Panc1 (cell line): ENCODE data around the gene LRRC25. TPM values are rescaled to one million over a fixed set of nuclear protein-coding genes. Genes with fewer than 3 reads are reported as not detected.

Experiments
- ATAC-seq: fragments of 200-7000 bp; cut with Tn5 transposase; 2 replicates; pipeline ENCODE4 v1.9.1; 2020; ENCODE audit warnings: mild to moderate bottlenecking, moderate library complexity
- BruUV-seq: library from RNA; stranded (reverse); fragments of 400-500 nt; replicated peaks from 2 replicates; lab custom pipeline; 2021; lab: Mats Ljungman, UMichigan
- CTCF ChIA-PET: fragments of 300-600 bp; sonication (Branson Sonifier 250); formaldehyde crosslinking; loops from one replicate; lab custom pipeline; 2022; ENCODE audit warnings: antibody characterized with exemption; lab: Charles Lee
- POLR2A ChIA-PET: fragments of 300-600 bp; sonication (Branson Sonifier 250); formaldehyde crosslinking; loops from one replicate; lab custom pipeline; 2022; ENCODE audit warnings: antibody characterized with exemption; lab: Charles Lee
- DNase-seq: peaks from one replicate; pipeline ENCODE4 v3.0.0-alpha.2; 2010; ENCODE audit warnings: low read depth, low spot score
- H3K27ac ChIP-seq: 2 replicates; pipeline ENCODE4 v1.5.1; 2011; ENCODE audit warnings: mild to moderate bottlenecking, low read length, inconsistent platforms
- H3K27me3 ChIP-seq: fragments of 200-500 bp; sonication (Bioruptor generic); 2 replicates; pipeline ENCODE4 v1.6.0; 2014; ENCODE audit warnings: low read length, inconsistent platforms; ENCODE audit not compliant: control insufficient read depth, insufficient read depth
- H3K36me3 ChIP-seq: fragments of 200-500 bp; sonication (Bioruptor generic); 2 replicates; pipeline ENCODE4 v1.5.1; 2014; ENCODE audit warnings: inconsistent platforms, mild to moderate bottlenecking, low read length, moderate library complexity; ENCODE audit not compliant: control insufficient read depth, insufficient read depth
- H3K4me1 ChIP-seq: 2 replicates; pipeline ENCODE4 v1.5.1; 2011; ENCODE audit warnings: inconsistent platforms, mild to moderate bottlenecking, low read length, moderate library complexity; ENCODE audit not compliant: control insufficient read depth, insufficient read depth
- H3K4me3 ChIP-seq, 2 experiments: 2 replicates each; pipeline ENCODE4 v1.5.1; 2011 to 2012; ENCODE audit warnings: low read depth in 2 of 2, low read length in 2 of 2, mild to moderate bottlenecking in 2 of 2, inconsistent platforms in 1 of 2, moderate library complexity in 1 of 2
- H3K9me3 ChIP-seq: fragments of 200-500 bp; sonication (Bioruptor generic); 2 replicates; pipeline ENCODE4 v1.5.1; 2014; ENCODE audit warnings: low read depth, mild to moderate bottlenecking, inconsistent platforms, low read length, moderate library complexity; ENCODE audit not compliant: control insufficient read depth, insufficient read depth
- POLR2AphosphoS5 ChIP-seq: IDR thresholded peaks from 2 replicates; pipeline ENCODE4 v1.6.1; 2012; ENCODE audit warnings: mild to moderate bottlenecking, low read depth, low read length, moderate library complexity
- SIN3A ChIP-seq: IDR thresholded peaks from 2 replicates; pipeline ENCODE4 v1.6.1; 2012; ENCODE audit warnings: low read depth, mild to moderate bottlenecking, low read length, moderate library complexity, borderline replicate concordance; ENCODE audit not compliant: insufficient read depth
- TCF7L2 ChIP-seq: IDR thresholded peaks from 2 replicates; pipeline ENCODE4 v1.6.1; 2011; ENCODE audit warnings: mild to moderate bottlenecking, low read depth, low read length, inconsistent platforms
- in situ Hi-C: cut with HindIII; loops from 2 replicates; pipeline ENCODE4 v1.10.0; 2016; ENCODE audit warnings: low sequenced_read_pairs, low pct_unique_long_range_greater_than_20kb
- intact Hi-C: fragments of 100-400 bp; cut with micrococcal nuclease; formaldehyde crosslinking; loops from one replicate; pipeline ENCODE4 v1.10.0; 2022; ENCODE audit not compliant: unreplicated experiment
- total RNA-seq: library from RNA; stranded (reverse); gene quantifications from one replicate; pipeline ENCODE4 v1.2.1, GENCODE V29; 2021; ENCODE audit not compliant: unreplicated experiment
- TF ChIP-seq, protein P1 (sequence below): fragments of 450-650 bp; IDR thresholded peaks from 2 replicates; pipeline ENCODE4 v1.5.1; 2017; ENCODE audit warnings: mild to moderate bottlenecking
- TF ChIP-seq, protein P2 (sequence below), 2 experiments: IDR thresholded peaks; 2 replicates each; pipeline ENCODE4 v1.6.1; 2011 to 2012; ENCODE audit warnings: low read depth in 2 of 2, control low read depth in 1 of 2, low read length in 1 of 2, mild to moderate bottlenecking in 1 of 2, moderate library complexity in 1 of 2; ENCODE audit not compliant: insufficient read depth in 1 of 2

The LRRC25 gene
- total RNA-seq, 1 experiment from 2014 or later, result 0.15 TPM

DNA sequence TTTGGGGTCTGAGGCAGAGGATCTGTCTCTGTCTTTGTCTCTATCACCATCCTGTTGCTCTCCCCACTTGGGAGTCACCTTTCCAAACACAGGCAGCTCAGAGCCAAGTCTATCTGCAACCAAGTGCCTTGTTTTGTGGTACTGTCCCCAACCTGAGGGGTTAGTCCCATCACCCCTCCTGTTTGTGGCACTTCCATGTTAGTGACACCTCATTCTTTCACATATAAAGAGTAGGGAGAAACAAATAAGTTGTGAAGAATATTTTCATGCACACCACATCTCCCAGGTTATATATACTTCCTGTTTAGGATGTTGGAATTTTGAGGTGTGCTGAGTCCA lies 7.7 kb downstream of the LRRC25 start:
- H3K27me3 ChIP-seq, result no peaks in the 10 kb centered on the region
- peak overlapping the region; percentile 82 for H3K27ac ChIP-seq
- TF ChIP-seq, protein P1, sequence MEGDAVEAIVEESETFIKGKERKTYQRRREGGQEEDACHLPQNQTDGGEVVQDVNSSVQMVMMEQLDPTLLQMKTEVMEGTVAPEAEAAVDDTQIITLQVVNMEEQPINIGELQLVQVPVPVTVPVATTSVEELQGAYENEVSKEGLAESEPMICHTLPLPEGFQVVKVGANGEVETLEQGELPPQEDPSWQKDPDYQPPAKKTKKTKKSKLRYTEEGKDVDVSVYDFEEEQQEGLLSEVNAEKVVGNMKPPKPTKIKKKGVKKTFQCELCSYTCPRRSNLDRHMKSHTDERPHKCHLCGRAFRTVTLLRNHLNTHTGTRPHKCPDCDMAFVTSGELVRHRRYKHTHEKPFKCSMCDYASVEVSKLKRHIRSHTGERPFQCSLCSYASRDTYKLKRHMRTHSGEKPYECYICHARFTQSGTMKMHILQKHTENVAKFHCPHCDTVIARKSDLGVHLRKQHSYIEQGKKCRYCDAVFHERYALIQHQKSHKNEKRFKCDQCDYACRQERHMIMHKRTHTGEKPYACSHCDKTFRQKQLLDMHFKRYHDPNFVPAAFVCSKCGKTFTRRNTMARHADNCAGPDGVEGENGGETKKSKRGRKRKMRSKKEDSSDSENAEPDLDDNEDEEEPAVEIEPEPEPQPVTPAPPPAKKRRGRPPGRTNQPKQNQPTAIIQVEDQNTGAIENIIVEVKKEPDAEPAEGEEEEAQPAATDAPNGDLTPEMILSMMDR, result no peak
- no peak for TF ChIP-seq TCF7L2
- TF ChIP-seq, protein P2, sequence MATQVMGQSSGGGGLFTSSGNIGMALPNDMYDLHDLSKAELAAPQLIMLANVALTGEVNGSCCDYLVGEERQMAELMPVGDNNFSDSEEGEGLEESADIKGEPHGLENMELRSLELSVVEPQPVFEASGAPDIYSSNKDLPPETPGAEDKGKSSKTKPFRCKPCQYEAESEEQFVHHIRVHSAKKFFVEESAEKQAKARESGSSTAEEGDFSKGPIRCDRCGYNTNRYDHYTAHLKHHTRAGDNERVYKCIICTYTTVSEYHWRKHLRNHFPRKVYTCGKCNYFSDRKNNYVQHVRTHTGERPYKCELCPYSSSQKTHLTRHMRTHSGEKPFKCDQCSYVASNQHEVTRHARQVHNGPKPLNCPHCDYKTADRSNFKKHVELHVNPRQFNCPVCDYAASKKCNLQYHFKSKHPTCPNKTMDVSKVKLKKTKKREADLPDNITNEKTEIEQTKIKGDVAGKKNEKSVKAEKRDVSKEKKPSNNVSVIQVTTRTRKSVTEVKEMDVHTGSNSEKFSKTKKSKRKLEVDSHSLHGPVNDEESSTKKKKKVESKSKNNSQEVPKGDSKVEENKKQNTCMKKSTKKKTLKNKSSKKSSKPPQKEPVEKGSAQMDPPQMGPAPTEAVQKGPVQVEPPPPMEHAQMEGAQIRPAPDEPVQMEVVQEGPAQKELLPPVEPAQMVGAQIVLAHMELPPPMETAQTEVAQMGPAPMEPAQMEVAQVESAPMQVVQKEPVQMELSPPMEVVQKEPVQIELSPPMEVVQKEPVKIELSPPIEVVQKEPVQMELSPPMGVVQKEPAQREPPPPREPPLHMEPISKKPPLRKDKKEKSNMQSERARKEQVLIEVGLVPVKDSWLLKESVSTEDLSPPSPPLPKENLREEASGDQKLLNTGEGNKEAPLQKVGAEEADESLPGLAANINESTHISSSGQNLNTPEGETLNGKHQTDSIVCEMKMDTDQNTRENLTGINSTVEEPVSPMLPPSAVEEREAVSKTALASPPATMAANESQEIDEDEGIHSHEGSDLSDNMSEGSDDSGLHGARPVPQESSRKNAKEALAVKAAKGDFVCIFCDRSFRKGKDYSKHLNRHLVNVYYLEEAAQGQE (IDR thresholded peaks at IDR 0.05; ENCODE audit: insufficient read depth in 1 of 2, low read depth in 2 of 2, low read length in 1 of 2), result no peak
- no peak for TF ChIP-seq POLR2AphosphoS5
- no peak for TF ChIP-seq SIN3A
- peak overlapping the region; percentile 72 to 96 for H3K4me3 ChIP-seq
- ChIA-PET POLR2A (no interaction called here), CTCF (interaction anchor here (0.9 kb wide), 1 partner anchor 37 kb away, joined by 4 read pairs; no protein-coding TSS in a partner anchor)
- in situ Hi-C loops, result no loop called here
- no peak for ATAC-seq
- H3K36me3 ChIP-seq, result peaks cover 3% of the 10 kb centered on the region; the same call in 1 of the 2 replicates
- H3K9me3 ChIP-seq, result no peaks in the 10 kb centered on the region
- intact Hi-C loops, result loop anchor here (10.0 kb wide), 1 partner anchor 1085 kb away; the partner anchor contains the start of genes ABHD8, DDA1 and MRPL34
- no TSS peak for BruUV-seq
- no peak for DNase-seq
- peaks cover 11% of the 10 kb centered on the region for H3K4me1 ChIP-seq

DNA sequence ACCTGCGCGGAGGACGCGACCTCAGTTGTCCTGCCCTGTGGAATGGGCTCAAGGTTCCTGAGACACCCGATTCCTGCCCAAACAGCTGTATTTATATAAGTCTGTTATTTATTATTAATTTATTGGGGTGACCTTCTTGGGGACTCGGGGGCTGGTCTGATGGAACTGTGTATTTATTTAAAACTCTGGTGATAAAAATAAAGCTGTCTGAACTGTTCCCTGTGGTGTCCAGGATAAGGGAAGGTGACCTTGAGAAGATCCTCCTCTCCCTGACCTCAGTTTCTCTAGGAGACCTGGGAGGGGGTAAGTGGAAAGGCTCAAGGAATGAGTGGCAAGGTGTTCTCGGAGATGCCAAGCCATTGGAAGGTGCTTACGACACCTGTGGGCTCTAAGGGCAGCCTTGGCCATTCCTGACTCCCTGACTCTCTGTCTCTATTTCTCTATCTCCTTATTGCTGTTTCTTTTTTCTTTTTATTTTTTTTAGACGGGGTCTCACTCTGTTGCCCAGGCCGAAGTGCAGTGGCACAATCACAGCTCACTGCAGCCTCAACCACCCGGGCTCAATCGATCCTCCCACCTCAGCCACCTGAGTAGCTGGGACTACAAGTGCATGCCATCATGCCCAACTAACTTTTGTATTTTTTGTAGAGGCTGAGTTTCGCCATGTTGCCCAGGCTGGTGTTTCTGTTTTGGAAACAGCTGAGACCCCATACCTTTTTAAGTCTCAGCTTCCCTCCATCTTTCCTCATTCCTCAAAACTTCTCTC lies 8.3 kb downstream of the LRRC25 start:
- CTCF ChIA-PET, result interaction anchor here (0.8 to 0.9 kb wide), 2 partner anchors 27 to 36 kb away, joined by 3 to 4 read pairs; no protein-coding TSS in a partner anchor
- Histone ChIP-seq H3K36me3 (peaks cover 3% of the 10 kb centered on the region; the same call in 1 of the 2 replicates), H3K9me3 (no peaks in the 10 kb centered on the region), H3K4me1 (peaks cover 11% of the 10 kb centered on the region), H3K4me3 (peak overlapping the region; percentile 72 to 96), H3K27ac (peak overlapping the region; percentile 82), H3K27me3 (no peaks in the 10 kb centered on the region)
- POLR2A ChIA-PET, result no interaction called here
- in situ Hi-C loops (no loop called here), intact Hi-C loops (no loop called here)
- TF ChIP-seq, protein P2 (IDR thresholded peaks at IDR 0.05; ENCODE audit: insufficient read depth in 1 of 2, low read depth in 2 of 2, low read length in 1 of 2), result no peak
- TF ChIP-seq TCF7L2, result no peak
- TF ChIP-seq, protein P1, result no peak
- TF ChIP-seq SIN3A, result no peak
- TF ChIP-seq POLR2AphosphoS5, result no peak; the same call in 1 of the 2 replicates
- ATAC-seq (no peak), DNase-seq (no peak)
- BruUV-seq, result no TSS peak
